H9 (cell line): ENCODE measurements around the gene TKFC. TPM values are rescaled to one million over a fixed set of nuclear protein-coding genes. Genes with fewer than 3 reads are reported as not detected.

Experiments used
- DNase-seq: peaks from one replicate; pipeline ENCODE4 v3.0.0-alpha.2; 2017
- H2AFZ ChIP-seq: one replicate; pipeline ENCODE4 v1.6.1; 2013; ENCODE audit warnings: mild to moderate bottlenecking, low read length, control low read depth, moderate library complexity
- H2AK5ac ChIP-seq: 2 replicates; pipeline ENCODE4 v1.6.1; 2013; ENCODE audit warnings: low read length, control low read depth, mixed read lengths; ENCODE audit not compliant: insufficient read length
- H2BK120ac ChIP-seq: one replicate; pipeline ENCODE4 v1.6.1; 2013; ENCODE audit warnings: low read depth, mild to moderate bottlenecking, low read length, control low read depth, inconsistent platforms; ENCODE audit not compliant: poor library complexity, severe bottlenecking
- H2BK12ac ChIP-seq: 2 replicates; pipeline ENCODE4 v1.6.1; 2013; ENCODE audit warnings: low read length, control low read depth, mixed read lengths, low read depth; ENCODE audit not compliant: insufficient read length
- H2BK15ac ChIP-seq: 2 replicates; pipeline ENCODE4 v1.6.1; 2013; ENCODE audit warnings: low read depth, low read length, control low read depth
- H2BK20ac ChIP-seq: one replicate; pipeline ENCODE4 v1.6.1; 2013; ENCODE audit warnings: low read depth, mild to moderate bottlenecking, low read length, control low read depth, inconsistent platforms; ENCODE audit not compliant: poor library complexity, severe bottlenecking
- H2BK5ac ChIP-seq: 2 replicates; pipeline ENCODE4 v1.6.1; 2013; ENCODE audit warnings: low read length, control low read depth, mixed read lengths; ENCODE audit not compliant: insufficient read length
- H3K14ac ChIP-seq: 2 replicates; pipeline ENCODE4 v1.6.1; 2013; ENCODE audit warnings: low read length, control low read depth; ENCODE audit not compliant: insufficient read depth
- H3K18ac ChIP-seq: 2 replicates; pipeline ENCODE4 v1.6.1; 2013; ENCODE audit warnings: low read depth, mild to moderate bottlenecking, mixed read lengths, low read length, control low read depth; ENCODE audit not compliant: insufficient read length
- H3K23ac ChIP-seq: 2 replicates; pipeline ENCODE4 v1.6.1; 2013; ENCODE audit warnings: low read length, control low read depth, mixed read lengths, low read depth; ENCODE audit not compliant: insufficient read length
- H3K23me2 ChIP-seq: 2 replicates; pipeline ENCODE4 v1.6.1; 2013; ENCODE audit warnings: low read depth, mild to moderate bottlenecking, mixed read lengths, low read length, control low read depth; ENCODE audit not compliant: insufficient read length, poor library complexity, severe bottlenecking
- H3K27ac ChIP-seq: 2 replicates; pipeline ENCODE4 v1.5.1; 2013; ENCODE audit warnings: low read length, control low read depth, mixed read lengths, low read depth; ENCODE audit not compliant: insufficient read length
- H3K27me3 ChIP-seq: 2 replicates; pipeline ENCODE4 v1.6.1; 2013; ENCODE audit warnings: low read length, control low read depth, inconsistent platforms; ENCODE audit not compliant: insufficient read depth
- H3K4ac ChIP-seq: 2 replicates; pipeline ENCODE4 v1.6.1; 2013; ENCODE audit warnings: low read depth, mild to moderate bottlenecking, control low read depth, inconsistent platforms, low read length, moderate library complexity
- H3K4me1 ChIP-seq: 2 replicates; pipeline ENCODE4 v1.6.1; 2013; ENCODE audit warnings: low read length, control low read depth, inconsistent platforms; ENCODE audit not compliant: insufficient read depth
- H3K4me2 ChIP-seq: 2 replicates; pipeline ENCODE4 v1.6.1; 2013; ENCODE audit warnings: low read length, control low read depth, mixed read lengths; ENCODE audit not compliant: insufficient read length, insufficient read depth
- H3K56ac ChIP-seq: 2 replicates; pipeline ENCODE4 v1.6.1; 2013; ENCODE audit warnings: low read depth, mild to moderate bottlenecking, mixed read lengths, low read length, control low read depth; ENCODE audit not compliant: insufficient read length
- H3K79me1 ChIP-seq: 2 replicates; pipeline ENCODE4 v1.6.1; 2013; ENCODE audit warnings: low read depth, mild to moderate bottlenecking, moderate library complexity, low read length, control low read depth, inconsistent platforms; ENCODE audit not compliant: insufficient read depth, poor library complexity, severe bottlenecking
- H3K79me2 ChIP-seq: 2 replicates; pipeline ENCODE4 v1.6.1; 2013; ENCODE audit warnings: low read length, control low read depth, inconsistent platforms; ENCODE audit not compliant: insufficient read depth
- H3K9ac ChIP-seq: 2 replicates; pipeline ENCODE4 v1.6.1; 2013; ENCODE audit warnings: low read length, control low read depth, mixed read lengths; ENCODE audit not compliant: insufficient read length; ENCODE audit errors: extremely low read depth
- H3K9me3 ChIP-seq: one replicate; pipeline ENCODE4 v1.6.1; 2013; ENCODE audit warnings: low read depth, low read length, inconsistent platforms; ENCODE audit not compliant: control insufficient read depth
- H3T11ph ChIP-seq: one replicate; pipeline ENCODE4 v1.6.1; 2013; ENCODE audit warnings: mild to moderate bottlenecking, low read length, control low read depth, inconsistent platforms
- H4K20me1 ChIP-seq: one replicate; pipeline ENCODE4 v1.6.1; 2013; ENCODE audit not compliant: control insufficient read depth, insufficient read length, insufficient read depth
- H4K5ac ChIP-seq: 2 replicates; pipeline ENCODE4 v1.6.1; 2013; ENCODE audit warnings: low read depth, mild to moderate bottlenecking, mixed read lengths, low read length, control low read depth; ENCODE audit not compliant: insufficient read length
- H4K8ac ChIP-seq: replicated peaks from 2 replicates; pipeline ENCODE4 v1.6.1; 2013; ENCODE audit warnings: low read length, control low read depth, mixed read lengths, low read depth; ENCODE audit not compliant: insufficient read length
- H4K91ac ChIP-seq: 2 replicates; pipeline ENCODE4 v1.6.1; 2013; ENCODE audit warnings: low read depth, mild to moderate bottlenecking, moderate library complexity, mixed read lengths, low read length, control low read depth; ENCODE audit not compliant: insufficient read length
- H3K27ac Mint-ChIP-seq, 3 experiments: 2 replicates in 2 of 3; 3 replicates in 1 of 3; pipeline ENCODE4 v1.8.0; 2020 to 2021; ENCODE audit warnings: mixed read lengths in 3 of 3, mild to moderate bottlenecking in 1 of 3, moderate library complexity in 1 of 3
- H3K27me3 Mint-ChIP-seq: 2 replicates; pipeline ENCODE4 v1.8.0; 2021; ENCODE audit warnings: low read depth, mild to moderate bottlenecking, moderate library complexity, mixed read lengths
- H3K36me3 Mint-ChIP-seq, 3 experiments: 2 replicates in 2 of 3; 3 replicates in 1 of 3; pipeline ENCODE4 v1.8.0; 2020 to 2021; ENCODE audit warnings: low read depth in 3 of 3, mixed read lengths in 3 of 3; ENCODE audit not compliant: insufficient read depth in 1 of 3
- H3K4me1 Mint-ChIP-seq, 2 experiments: 2 replicates each; pipeline ENCODE4 v1.8.0; 2020; ENCODE audit warnings: mixed read lengths in 2 of 2
- H3K4me3 Mint-ChIP-seq, 2 experiments: 2 replicates in 1 of 2; 3 replicates in 1 of 2; pipeline ENCODE4 v1.8.0; 2020 to 2021; ENCODE audit warnings: mild to moderate bottlenecking in 2 of 2, mixed read lengths in 2 of 2, moderate library complexity in 1 of 2
- H3K9me3 Mint-ChIP-seq, 2 experiments: 2 replicates in 1 of 2; 3 replicates in 1 of 2; pipeline ENCODE4 v1.8.0; 2020; ENCODE audit warnings: mild to moderate bottlenecking in 2 of 2, mixed read lengths in 2 of 2, moderate library complexity in 1 of 2
- CTCF ChIP-seq: fragments of 200-600 bp; sonication (generic); conservative IDR thresholded peaks from 3 replicates; pipeline ENCODE4 v1.8.0; 2021; ENCODE audit warnings: antibody characterized with exemption, mild to moderate bottlenecking
- WGBS: extraction: QIAGEN DNeasy Blood & Tissue Kit; methylation state at CpG from one replicate; pipeline ENCODE4 v1.1.7; 2013; ENCODE audit warnings: missing lambda C conversion rate, low lambda C conversion rate, mixed read lengths; ENCODE audit not compliant: insufficient read length; ENCODE audit errors: extremely low coverage; 5-methylcytosine and 5-hydroxymethylcytosine counted together
- total RNA-seq: library from RNA; stranded (reverse); gene quantifications from 2 replicates; pipeline ENCODE4 v1.2.1, GENCODE V29; 2021

The TKFC gene
- total RNA-seq, 1 experiment from 2014 or later, result 59.0 TPM

GRCh38 chr11:61350336-61350735 lies 17.3 kb downstream of the TKFC start:
- Histone ChIP-seq H3K4ac (no peak overlapping the region), H4K91ac (no peak overlapping the region), H2BK15ac (no peak overlapping the region), H2AK5ac (no peak overlapping the region), H4K5ac (no peak overlapping the region), H2BK5ac (no peak overlapping the region), H3K79me1 (no peaks in the 10 kb centered on the region), H3K9ac (no peak overlapping the region), H2AFZ (no peak overlapping the region), H2BK120ac (no peak overlapping the region), H3K27ac (no peak overlapping the region), H3K9me3 (no peaks in the 10 kb centered on the region), H3K4me2 (no peak overlapping the region), H3T11ph (no peak overlapping the region), H4K20me1 (no peaks in the 10 kb centered on the region), H3K14ac (no peak overlapping the region; the same call in 1 of the 2 replicates), H3K23me2 (no peaks in the 10 kb centered on the region), H3K23ac (no peak overlapping the region), H4K8ac (no peak overlapping the region), H3K4me1 (no peaks in the 10 kb centered on the region), H2BK12ac (no peak overlapping the region), H3K27me3 (no peaks in the 10 kb centered on the region), H2BK20ac (no peak overlapping the region), H3K79me2 (no peaks in the 10 kb centered on the region), H3K18ac (no peak overlapping the region), H3K56ac (no peak overlapping the region)
- peak overlapping the region in 1 of 3 experiments; percentile 22; a peak in 1 of 7 replicates for H3K27ac Mint-ChIP-seq
- no peaks in the 10 kb centered on the region for H3K4me1 Mint-ChIP-seq
- no peaks in the 10 kb centered on the region for H3K27me3 Mint-ChIP-seq
- no peak for DNase-seq
- H3K4me3 Mint-ChIP-seq, result no peak overlapping the region
- H3K36me3 Mint-ChIP-seq, result peaks cover 7 to 48% (median 32%) of the 10 kb centered on the region in 3 experiments
- no CpG with 5 or more reads among the region's 1 CpG for WGBS
- H3K9me3 Mint-ChIP-seq, result no peaks in the 10 kb centered on the region
- no peak for TF ChIP-seq CTCF
